WTC11 (cell line): ENCODE measurements around the gene NDRG2. TPM values are rescaled to one million over a fixed set of nuclear protein-coding genes. Genes with fewer than 3 reads are reported as not detected.

ENCODE experiments used
- ATAC-seq: fragments of 200-7000 bp; cut with Tn5 transposase; 2 replicates; pipeline ENCODE4 v1.10.0; 2021; ENCODE audit warnings: mild to moderate bottlenecking, moderate library complexity
- CTCF ChIA-PET: fragments of 300-600 bp; sonication (Branson Sonifier 250); formaldehyde crosslinking; loops from one replicate; lab custom pipeline; 2021; ENCODE audit warnings: antibody characterized with exemption; lab: Charles Lee
- POLR2A ChIA-PET: fragments of 350-600 bp; sonication (Branson Sonifier 250); formaldehyde crosslinking; loops from one replicate; lab custom pipeline; 2021; ENCODE audit warnings: antibody characterized with exemption; lab: Charles Lee
- DNase-seq: peaks from one replicate; pipeline ENCODE4 v3.0.0; 2021; ENCODE audit warnings: low spot score
- H3K27ac Mint-ChIP-seq: 2 replicates; pipeline ENCODE4 v1.8.0; 2021; ENCODE audit warnings: mixed read lengths
- H3K27me3 Mint-ChIP-seq: 2 replicates; pipeline ENCODE4 v1.8.0; 2021; ENCODE audit warnings: low read depth, mild to moderate bottlenecking, moderate library complexity, mixed read lengths
- H3K36me3 Mint-ChIP-seq: 2 replicates; pipeline ENCODE4 v1.8.0; 2021; ENCODE audit warnings: mixed read lengths
- H3K4me1 Mint-ChIP-seq: 2 replicates; pipeline ENCODE4 v1.8.0; 2022; ENCODE audit warnings: mixed read lengths
- H3K4me3 Mint-ChIP-seq: 2 replicates; pipeline ENCODE4 v1.8.0; 2021; ENCODE audit warnings: mild to moderate bottlenecking, moderate library complexity, mixed read lengths
- H3K9me3 Mint-ChIP-seq: 2 replicates; pipeline ENCODE4 v1.8.0; 2021; ENCODE audit warnings: mixed read lengths
- ARID4B ChIP-seq: sonication (generic); formaldehyde crosslinking; IDR thresholded peaks from 2 replicates; pipeline ENCODE4 v1.8.0; 2023; ENCODE audit warnings: missing genetic modification reagents, mild to moderate bottlenecking, borderline replicate concordance
- ATF1 ChIP-seq: sonication (generic); formaldehyde crosslinking; IDR thresholded peaks from 2 replicates; pipeline ENCODE4 v1.8.1; 2023; ENCODE audit warnings: mild to moderate bottlenecking, moderate library complexity, missing genetic modification reagents
- ELF4 ChIP-seq: sonication (generic); formaldehyde crosslinking; IDR thresholded peaks from 2 replicates; pipeline ENCODE4 v1.8.1; 2022; ENCODE audit warnings: low read depth, mild to moderate bottlenecking, moderate library complexity, missing genetic modification reagents
- ETV6 ChIP-seq: sonication (generic); formaldehyde crosslinking; IDR thresholded peaks from 2 replicates; pipeline ENCODE4 v1.8.1; 2022; ENCODE audit warnings: mild to moderate bottlenecking, missing genetic modification reagents
- IRF1 ChIP-seq: sonication (generic); formaldehyde crosslinking; IDR thresholded peaks from 2 replicates; pipeline ENCODE4 v1.8.0; 2023; ENCODE audit warnings: missing genetic modification reagents
- IRF2 ChIP-seq: sonication (generic); formaldehyde crosslinking; IDR thresholded peaks from 2 replicates; pipeline ENCODE4 v1.8.0; 2022; ENCODE audit warnings: low read depth, missing genetic modification reagents, borderline replicate concordance
- JAZF1 ChIP-seq: fragments of 250-450 bp; sonication (Bioruptor Pico); IDR thresholded peaks from 2 replicates; pipeline ENCODE4 v1.9.0; 2021; ENCODE audit warnings: moderate library complexity, mild to moderate bottlenecking, inconsistent platforms
- MAX ChIP-seq: sonication (generic); formaldehyde crosslinking; IDR thresholded peaks from 2 replicates; pipeline ENCODE4 v1.8.0; 2022; ENCODE audit warnings: mild to moderate bottlenecking, missing genetic modification reagents
- MXD4 ChIP-seq: fragments of 250-450 bp; sonication (Bioruptor Pico); IDR thresholded peaks from 2 replicates; pipeline ENCODE4 v1.8.0; 2021; ENCODE audit warnings: mild to moderate bottlenecking, moderate library complexity, borderline replicate concordance
- NR2C2 ChIP-seq: sonication (generic); formaldehyde crosslinking; IDR thresholded peaks from 2 replicates; pipeline ENCODE4 v1.8.0; 2022; ENCODE audit warnings: mild to moderate bottlenecking, missing genetic modification reagents
- PRRX2 ChIP-seq: fragments of 250-450 bp; sonication (Bioruptor Pico); IDR thresholded peaks from 2 replicates; pipeline ENCODE4 v1.8.0; 2021; ENCODE audit warnings: mild to moderate bottlenecking
- RELA ChIP-seq: sonication (generic); formaldehyde crosslinking; IDR thresholded peaks from 2 replicates; pipeline ENCODE4 v1.8.1; 2022; ENCODE audit warnings: missing genetic modification reagents, mild to moderate bottlenecking, borderline replicate concordance
- RORB ChIP-seq: fragments of 250-450 bp; sonication (Bioruptor Pico); IDR thresholded peaks from 2 replicates; pipeline ENCODE4 v1.9.0; 2021; ENCODE audit warnings: mild to moderate bottlenecking
- SP1 ChIP-seq: sonication (generic); formaldehyde crosslinking; conservative IDR thresholded peaks from 2 replicates; pipeline ENCODE4 v1.8.1; 2022; ENCODE audit warnings: missing genetic modification reagents
- TCF7 ChIP-seq: sonication (generic); formaldehyde crosslinking; IDR thresholded peaks from 2 replicates; pipeline ENCODE4 v1.8.0; 2022; ENCODE audit warnings: mild to moderate bottlenecking, low read depth, missing genetic modification reagents, moderate library complexity
- TEAD1 ChIP-seq: sonication (generic); formaldehyde crosslinking; IDR thresholded peaks from 2 replicates; pipeline ENCODE4 v1.8.0; 2022; ENCODE audit warnings: mild to moderate bottlenecking, missing genetic modification reagents
- TEAD4 ChIP-seq: sonication (generic); formaldehyde crosslinking; IDR thresholded peaks from 2 replicates; pipeline ENCODE4 v1.8.0; 2022; ENCODE audit warnings: mild to moderate bottlenecking, missing genetic modification reagents
- TP53 ChIP-seq: sonication (generic); formaldehyde crosslinking; IDR thresholded peaks from 2 replicates; pipeline ENCODE4 v1.8.1; 2023; ENCODE audit warnings: mild to moderate bottlenecking, missing genetic modification reagents
- ZNF232 ChIP-seq: sonication (generic); formaldehyde crosslinking; IDR thresholded peaks from 2 replicates; pipeline ENCODE4 v1.8.0; 2022; ENCODE audit warnings: mild to moderate bottlenecking, missing genetic modification reagents
- ZNF416 ChIP-seq: fragments of 250-450 bp; sonication (Bioruptor Pico); IDR thresholded peaks from 2 replicates; pipeline ENCODE4 v1.9.0; 2021; ENCODE audit warnings: mild to moderate bottlenecking, inconsistent platforms
- total RNA-seq: library from RNA; stranded (reverse); gene quantifications from 3 replicates; pipeline ENCODE4 v1.2.3, GENCODE V29; 2021
- TF ChIP-seq, protein P1 (sequence below): sonication (generic); formaldehyde crosslinking; IDR thresholded peaks from 2 replicates; pipeline ENCODE4 v1.8.1; 2023; ENCODE audit warnings: mild to moderate bottlenecking, moderate library complexity, missing genetic modification reagents
- TF ChIP-seq, protein P2 (sequence below): sonication (generic); formaldehyde crosslinking; IDR thresholded peaks from 2 replicates; pipeline ENCODE4 v1.8.1; 2023; ENCODE audit warnings: mild to moderate bottlenecking, missing genetic modification reagents, moderate library complexity
- TF ChIP-seq, protein P3 (sequence below): sonication (generic); formaldehyde crosslinking; IDR thresholded peaks from 2 replicates; pipeline ENCODE4 v1.8.0; 2022; ENCODE audit warnings: mild to moderate bottlenecking, missing genetic modification reagents
- TF ChIP-seq, protein P4 (sequence below): sonication (generic); formaldehyde crosslinking; IDR thresholded peaks from 2 replicates; pipeline ENCODE4 v1.8.1; 2023; ENCODE audit warnings: mild to moderate bottlenecking, missing genetic modification reagents, moderate library complexity
- TF ChIP-seq, protein P5 (sequence below): fragments of 250-450 bp; sonication (Bioruptor Pico); IDR thresholded peaks from 2 replicates; pipeline ENCODE4 v2.1.2; 2022; ENCODE audit warnings: mild to moderate bottlenecking, moderate library complexity

Gene NDRG2
- total RNA-seq, 1 experiment from 2014 or later, result 32.2 TPM

DNA sequence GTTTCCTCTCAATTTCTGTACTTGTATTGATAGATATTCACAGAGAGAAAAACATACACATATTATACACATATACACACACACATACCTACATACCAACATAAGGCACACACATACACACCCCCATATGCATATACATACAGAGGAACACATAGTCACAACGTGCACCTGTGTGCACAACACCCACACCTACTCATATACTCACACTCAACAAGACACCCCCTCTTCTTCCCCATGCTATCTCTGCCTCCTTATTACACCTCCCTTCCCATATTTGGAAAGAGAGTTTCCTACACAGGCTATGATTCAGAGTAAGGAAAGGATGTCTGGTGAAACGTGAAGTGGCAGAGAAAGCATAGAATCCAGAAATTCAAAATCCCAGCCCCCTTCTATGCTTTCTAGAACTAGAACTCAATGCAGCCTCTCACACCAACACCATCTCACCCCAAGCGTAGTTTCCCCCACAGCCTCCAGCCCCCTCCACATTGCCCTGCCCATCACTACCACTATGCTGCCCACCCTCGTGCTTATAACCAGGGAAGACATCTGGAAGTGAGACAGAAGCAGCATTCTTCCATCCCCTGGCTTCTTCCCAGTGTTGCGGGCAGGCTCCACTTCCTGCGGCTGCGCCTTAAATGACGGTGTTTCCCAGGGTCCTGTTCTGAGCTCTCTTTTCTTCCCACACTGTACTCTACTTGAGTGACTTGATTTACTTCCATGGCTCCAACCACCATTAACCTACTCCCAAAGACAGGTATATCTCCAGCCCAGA, 35.2 kb upstream of the NDRG2 start (continued):
- TF ChIP-seq TP53 (CRISPR knock-in tag) (no peak), PRRX2 (CRISPR knock-in tag) (no peak), TEAD1 (no peak), RORB (CRISPR knock-in tag) (no peak), IRF2 (no peak), ETV6 (CRISPR knock-in tag) (no peak), NR2C2 (no peak)

DNA sequence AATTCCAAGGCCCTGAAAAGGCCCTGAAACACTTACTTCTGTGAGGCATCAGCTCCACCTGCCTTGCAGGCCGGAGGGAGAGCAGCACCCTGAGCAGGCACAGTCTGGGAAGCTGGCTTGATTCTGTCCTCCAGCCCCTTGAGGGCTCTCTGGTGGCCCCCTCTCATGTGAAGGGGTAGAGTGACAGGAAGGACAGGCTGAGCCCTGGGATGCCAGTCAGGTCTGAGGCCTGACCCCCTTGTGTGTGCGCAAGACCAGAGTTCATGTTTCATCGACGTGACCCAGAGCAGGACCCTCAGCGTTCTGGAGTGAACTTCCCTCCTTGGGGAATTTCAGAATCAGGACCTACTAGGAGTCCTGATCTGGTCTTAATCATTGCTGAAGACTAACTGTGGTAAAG, 34.0 kb upstream of the NDRG2 start:
- H3K9me3 Mint-ChIP-seq, result no peaks in the 10 kb centered on the region
- no peak for DNase-seq
- no peaks in the 10 kb centered on the region for H3K27me3 Mint-ChIP-seq
- POLR2A ChIA-PET, result interaction anchor here (0.5 kb wide), 1 partner anchor 33 kb away, joined by 9 read pairs; no protein-coding TSS in a partner anchor
- H3K4me1 Mint-ChIP-seq, result peaks cover 7% of the 10 kb centered on the region
- TF ChIP-seq ZNF416 (no peak), ATF1 (CRISPR knock-in tag) (no peak), ZNF232 (CRISPR knock-in tag) (no peak), ARID4B (no peak), SP1 (no peak), IRF1 (CRISPR knock-in tag) (no peak), JAZF1 (CRISPR knock-in tag) (no peak), RORB (CRISPR knock-in tag) (no peak), PRRX2 (CRISPR knock-in tag) (no peak), RELA (CRISPR knock-in tag) (no peak), MAX (no peak), TEAD4 (CRISPR knock-in tag) (no peak), TCF7 (CRISPR knock-in tag) (no peak), ELF4 (CRISPR knock-in tag) (no peak), MXD4 (CRISPR knock-in tag) (no peak)
- TF ChIP-seq, protein P1, sequence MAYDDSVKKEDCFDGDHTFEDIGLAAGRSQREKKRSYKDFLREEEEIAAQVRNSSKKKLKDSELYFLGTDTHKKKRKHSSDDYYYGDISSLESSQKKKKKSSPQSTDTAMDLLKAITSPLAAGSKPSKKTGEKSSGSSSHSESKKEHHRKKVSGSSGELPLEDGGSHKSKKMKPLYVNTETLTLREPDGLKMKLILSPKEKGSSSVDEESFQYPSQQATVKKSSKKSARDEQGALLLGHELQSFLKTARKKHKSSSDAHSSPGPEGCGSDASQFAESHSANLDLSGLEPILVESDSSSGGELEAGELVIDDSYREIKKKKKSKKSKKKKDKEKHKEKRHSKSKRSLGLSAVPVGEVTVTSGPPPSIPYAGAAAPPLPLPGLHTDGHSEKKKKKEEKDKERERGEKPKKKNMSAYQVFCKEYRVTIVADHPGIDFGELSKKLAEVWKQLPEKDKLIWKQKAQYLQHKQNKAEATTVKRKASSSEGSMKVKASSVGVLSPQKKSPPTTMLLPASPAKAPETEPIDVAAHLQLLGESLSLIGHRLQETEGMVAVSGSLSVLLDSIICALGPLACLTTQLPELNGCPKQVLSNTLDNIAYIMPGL, result no peak
- TF ChIP-seq, protein P2, sequence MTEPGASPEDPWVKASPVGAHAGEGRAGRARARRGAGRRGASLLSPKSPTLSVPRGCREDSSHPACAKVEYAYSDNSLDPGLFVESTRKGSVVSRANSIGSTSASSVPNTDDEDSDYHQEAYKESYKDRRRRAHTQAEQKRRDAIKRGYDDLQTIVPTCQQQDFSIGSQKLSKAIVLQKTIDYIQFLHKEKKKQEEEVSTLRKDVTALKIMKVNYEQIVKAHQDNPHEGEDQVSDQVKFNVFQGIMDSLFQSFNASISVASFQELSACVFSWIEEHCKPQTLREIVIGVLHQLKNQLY (CRISPR knock-in tag), result no peak
- TF ChIP-seq, protein P3, sequence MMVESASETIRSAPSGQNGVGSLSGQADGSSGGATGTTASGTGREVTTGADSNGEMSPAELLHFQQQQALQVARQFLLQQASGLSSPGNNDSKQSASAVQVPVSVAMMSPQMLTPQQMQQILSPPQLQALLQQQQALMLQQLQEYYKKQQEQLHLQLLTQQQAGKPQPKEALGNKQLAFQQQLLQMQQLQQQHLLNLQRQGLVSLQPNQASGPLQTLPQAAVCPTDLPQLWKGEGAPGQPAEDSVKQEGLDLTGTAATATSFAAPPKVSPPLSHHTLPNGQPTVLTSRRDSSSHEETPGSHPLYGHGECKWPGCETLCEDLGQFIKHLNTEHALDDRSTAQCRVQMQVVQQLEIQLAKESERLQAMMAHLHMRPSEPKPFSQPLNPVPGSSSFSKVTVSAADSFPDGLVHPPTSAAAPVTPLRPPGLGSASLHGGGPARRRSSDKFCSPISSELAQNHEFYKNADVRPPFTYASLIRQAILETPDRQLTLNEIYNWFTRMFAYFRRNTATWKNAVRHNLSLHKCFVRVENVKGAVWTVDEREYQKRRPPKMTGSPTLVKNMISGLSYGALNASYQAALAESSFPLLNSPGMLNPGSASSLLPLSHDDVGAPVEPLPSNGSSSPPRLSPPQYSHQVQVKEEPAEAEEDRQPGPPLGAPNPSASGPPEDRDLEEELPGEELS (CRISPR knock-in tag), result no peak
- TF ChIP-seq, protein P4, sequence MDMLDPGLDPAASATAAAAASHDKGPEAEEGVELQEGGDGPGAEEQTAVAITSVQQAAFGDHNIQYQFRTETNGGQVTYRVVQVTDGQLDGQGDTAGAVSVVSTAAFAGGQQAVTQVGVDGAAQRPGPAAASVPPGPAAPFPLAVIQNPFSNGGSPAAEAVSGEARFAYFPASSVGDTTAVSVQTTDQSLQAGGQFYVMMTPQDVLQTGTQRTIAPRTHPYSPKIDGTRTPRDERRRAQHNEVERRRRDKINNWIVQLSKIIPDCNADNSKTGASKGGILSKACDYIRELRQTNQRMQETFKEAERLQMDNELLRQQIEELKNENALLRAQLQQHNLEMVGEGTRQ (CRISPR knock-in tag), result no peak
- TF ChIP-seq, protein P5, sequence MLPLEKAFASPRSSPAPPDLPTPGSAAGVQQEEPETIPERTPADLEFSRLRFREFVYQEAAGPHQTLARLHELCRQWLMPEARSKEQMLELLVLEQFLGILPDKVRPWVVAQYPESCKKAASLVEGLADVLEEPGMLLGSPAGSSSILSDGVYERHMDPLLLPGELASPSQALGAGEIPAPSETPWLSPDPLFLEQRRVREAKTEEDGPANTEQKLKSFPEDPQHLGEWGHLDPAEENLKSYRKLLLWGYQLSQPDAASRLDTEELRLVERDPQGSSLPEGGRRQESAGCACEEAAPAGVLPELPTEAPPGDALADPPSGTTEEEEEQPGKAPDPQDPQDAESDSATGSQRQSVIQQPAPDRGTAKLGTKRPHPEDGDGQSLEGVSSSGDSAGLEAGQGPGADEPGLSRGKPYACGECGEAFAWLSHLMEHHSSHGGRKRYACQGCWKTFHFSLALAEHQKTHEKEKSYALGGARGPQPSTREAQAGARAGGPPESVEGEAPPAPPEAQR (CRISPR knock-in tag), result no peak
- no peaks in the 10 kb centered on the region for H3K36me3 Mint-ChIP-seq
- CTCF ChIA-PET, result interaction anchor here (0.7 to 4.8 kb wide), 7 partner anchors 10 to 60 kb away, joined by 3 to 39 read pairs (median 5); partner anchors contain the start of genes RNASE7 and SLC39A2
- no peak for ATAC-seq
- no peak overlapping the region for H3K27ac Mint-ChIP-seq
- H3K4me3 Mint-ChIP-seq, result no peak overlapping the region
